Endothelial cell of umbilical vein (primary cell): ENCODE results near the gene PKP3.

Experiments used
- CTCF ChIP-seq, 2 donors: IDR thresholded peaks; 1 replicate in 1 of 2; 2 replicates in 1 of 2; pipeline ENCODE4 v1.5.1; 2011; ENCODE audit warnings: low read length in 2 of 2, mild to moderate bottlenecking in 2 of 2, moderate library complexity in 2 of 2, control low read depth in 1 of 2, inconsistent platforms in 1 of 2, low read depth in 1 of 2; ENCODE audit not compliant: insufficient read depth in 1 of 2; ENCODE audit errors: extremely low read depth in 1 of 2
- EZH2 ChIP-seq: IDR thresholded peaks from 2 replicates; pipeline ENCODE4 v1.6.1; 2012; ENCODE audit warnings: borderline replicate concordance, low read depth, mild to moderate bottlenecking, moderate library complexity, low read length, inconsistent platforms; ENCODE audit not compliant: severe bottlenecking
- MAX ChIP-seq: IDR thresholded peaks from 2 replicates; pipeline ENCODE4 v1.6.1; 2011; ENCODE audit not compliant: insufficient read depth, insufficient read length
- POLR2A ChIP-seq: IDR thresholded peaks from 2 replicates; pipeline ENCODE4 v1.6.1; 2012; ENCODE audit warnings: low read depth, mild to moderate bottlenecking, control low read depth, low read length

- TF ChIP-seq POLR2A (no peak), CTCF (IDR thresholded peaks at IDR 0.05; ENCODE audit: extremely low read depth in 1 of 2, insufficient read depth in 1 of 2, low read depth in 1 of 2, low read length in 2 of 2) (no peak), EZH2 (peak; percentile 88), MAX (no peak)
Measured at GRCh38 chr11:368414-369335, 25.3 kb upstream of the PKP3 start.
